NK-92 treated with Interleukin-12 subunit alpha and Interleukin-12 subunit beta, amount 100 ng/mL, for 24 hours (cell line): ENCODE results near the gene SPG11.
"Not testable (repeated sequence)": the region's sequence is repeated elsewhere in the genome, so short reads cannot be mapped to it uniquely, and the experiment has no call there.

Source experiments
- DNase-seq: peaks from one replicate; lab custom pipeline; 2025; lab: John Stamatoyannopoulos, UW

The SPG11 gene, protein sequence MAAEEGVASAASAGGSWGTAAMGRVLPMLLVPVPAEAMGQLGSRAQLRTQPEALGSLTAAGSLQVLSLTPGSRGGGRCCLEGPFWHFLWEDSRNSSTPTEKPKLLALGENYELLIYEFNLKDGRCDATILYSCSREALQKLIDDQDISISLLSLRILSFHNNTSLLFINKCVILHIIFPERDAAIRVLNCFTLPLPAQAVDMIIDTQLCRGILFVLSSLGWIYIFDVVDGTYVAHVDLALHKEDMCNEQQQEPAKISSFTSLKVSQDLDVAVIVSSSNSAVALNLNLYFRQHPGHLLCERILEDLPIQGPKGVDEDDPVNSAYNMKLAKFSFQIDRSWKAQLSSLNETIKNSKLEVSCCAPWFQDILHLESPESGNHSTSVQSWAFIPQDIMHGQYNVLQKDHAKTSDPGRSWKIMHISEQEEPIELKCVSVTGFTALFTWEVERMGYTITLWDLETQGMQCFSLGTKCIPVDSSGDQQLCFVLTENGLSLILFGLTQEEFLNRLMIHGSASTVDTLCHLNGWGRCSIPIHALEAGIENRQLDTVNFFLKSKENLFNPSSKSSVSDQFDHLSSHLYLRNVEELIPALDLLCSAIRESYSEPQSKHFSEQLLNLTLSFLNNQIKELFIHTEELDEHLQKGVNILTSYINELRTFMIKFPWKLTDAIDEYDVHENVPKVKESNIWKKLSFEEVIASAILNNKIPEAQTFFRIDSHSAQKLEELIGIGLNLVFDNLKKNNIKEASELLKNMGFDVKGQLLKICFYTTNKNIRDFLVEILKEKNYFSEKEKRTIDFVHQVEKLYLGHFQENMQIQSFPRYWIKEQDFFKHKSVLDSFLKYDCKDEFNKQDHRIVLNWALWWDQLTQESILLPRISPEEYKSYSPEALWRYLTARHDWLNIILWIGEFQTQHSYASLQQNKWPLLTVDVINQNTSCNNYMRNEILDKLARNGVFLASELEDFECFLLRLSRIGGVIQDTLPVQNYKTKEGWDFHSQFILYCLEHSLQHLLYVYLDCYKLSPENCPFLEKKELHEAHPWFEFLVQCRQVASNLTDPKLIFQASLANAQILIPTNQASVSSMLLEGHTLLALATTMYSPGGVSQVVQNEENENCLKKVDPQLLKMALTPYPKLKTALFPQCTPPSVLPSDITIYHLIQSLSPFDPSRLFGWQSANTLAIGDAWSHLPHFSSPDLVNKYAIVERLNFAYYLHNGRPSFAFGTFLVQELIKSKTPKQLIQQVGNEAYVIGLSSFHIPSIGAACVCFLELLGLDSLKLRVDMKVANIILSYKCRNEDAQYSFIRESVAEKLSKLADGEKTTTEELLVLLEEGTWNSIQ (N-terminal part only)

DNA sequence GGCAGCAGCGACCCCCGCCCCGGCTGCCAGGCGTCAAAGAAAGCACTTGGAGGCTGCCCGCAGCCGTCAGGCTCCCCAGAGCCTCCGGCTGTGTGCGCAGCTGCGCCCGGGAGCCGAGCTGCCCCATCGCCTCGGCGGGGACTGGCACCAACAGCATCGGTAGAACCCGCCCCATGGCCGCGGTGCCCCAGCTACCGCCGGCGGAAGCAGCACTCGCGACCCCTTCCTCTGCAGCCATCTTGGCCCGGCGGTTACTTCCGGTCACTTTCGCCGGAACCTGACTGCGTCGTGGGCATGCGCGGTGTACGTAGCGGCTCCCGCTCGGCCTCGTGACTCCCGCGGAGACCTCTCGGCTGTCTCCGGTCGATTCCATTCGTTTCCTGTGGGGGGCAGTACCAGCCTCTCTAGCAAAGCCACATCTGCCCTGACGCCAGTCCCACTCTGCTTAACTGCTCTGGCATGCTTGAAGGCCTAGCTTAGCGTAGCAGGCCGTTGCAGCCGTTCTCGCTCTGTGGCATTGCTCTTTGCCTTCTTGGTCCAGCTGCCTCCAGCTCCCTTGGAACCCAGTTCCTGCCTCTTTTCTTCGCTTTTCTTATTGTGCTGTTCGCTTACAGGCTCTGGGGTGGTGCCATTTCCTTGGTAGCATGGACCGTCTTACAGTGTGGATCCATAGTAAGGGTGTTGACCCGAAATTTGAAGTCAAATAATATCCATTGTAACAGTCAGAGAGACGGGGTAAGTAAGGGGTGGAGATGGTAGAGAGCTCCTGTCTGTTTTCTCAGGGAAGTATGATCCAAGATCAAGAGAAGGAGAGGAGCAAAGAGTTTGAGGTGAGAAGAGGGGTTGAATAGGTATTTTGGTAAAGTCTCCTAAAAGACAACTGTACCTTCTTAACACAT is at the start of gene SPG11:
TSS of gene SPG11 (minus strand) at position 253 of the 899 bp plus-strand sequence. CDS start at position 238, 15 bp downstream.
- DNase-seq: peak; percentile 99

DNA sequence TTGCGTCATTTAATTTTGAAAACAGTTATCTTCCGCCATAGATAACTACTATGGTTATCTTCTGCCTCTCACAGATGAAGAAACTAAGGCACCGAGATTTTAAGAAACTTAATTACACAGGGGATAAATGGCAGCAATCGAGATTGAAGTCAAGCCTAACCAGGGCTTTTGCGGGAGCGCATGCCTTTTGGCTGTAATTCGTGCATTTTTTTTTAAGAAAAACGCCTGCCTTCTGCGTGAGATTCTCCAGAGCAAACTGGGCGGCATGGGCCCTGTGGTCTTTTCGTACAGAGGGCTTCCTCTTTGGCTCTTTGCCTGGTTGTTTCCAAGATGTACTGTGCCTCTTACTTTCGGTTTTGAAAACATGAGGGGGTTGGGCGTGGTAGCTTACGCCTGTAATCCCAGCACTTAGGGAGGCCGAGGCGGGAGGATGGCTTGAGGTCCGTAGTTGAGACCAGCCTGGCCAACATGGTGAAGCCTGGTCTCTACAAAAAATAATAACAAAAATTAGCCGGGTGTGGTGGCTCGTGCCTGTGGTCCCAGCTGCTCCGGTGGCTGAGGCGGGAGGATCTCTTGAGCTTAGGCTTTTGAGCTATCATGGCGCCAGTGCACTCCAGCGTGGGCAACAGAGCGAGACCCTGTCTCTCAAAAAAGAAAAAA is 49.0 kb upstream of the SPG11 start:
- DNase-seq: no peak

DNA sequence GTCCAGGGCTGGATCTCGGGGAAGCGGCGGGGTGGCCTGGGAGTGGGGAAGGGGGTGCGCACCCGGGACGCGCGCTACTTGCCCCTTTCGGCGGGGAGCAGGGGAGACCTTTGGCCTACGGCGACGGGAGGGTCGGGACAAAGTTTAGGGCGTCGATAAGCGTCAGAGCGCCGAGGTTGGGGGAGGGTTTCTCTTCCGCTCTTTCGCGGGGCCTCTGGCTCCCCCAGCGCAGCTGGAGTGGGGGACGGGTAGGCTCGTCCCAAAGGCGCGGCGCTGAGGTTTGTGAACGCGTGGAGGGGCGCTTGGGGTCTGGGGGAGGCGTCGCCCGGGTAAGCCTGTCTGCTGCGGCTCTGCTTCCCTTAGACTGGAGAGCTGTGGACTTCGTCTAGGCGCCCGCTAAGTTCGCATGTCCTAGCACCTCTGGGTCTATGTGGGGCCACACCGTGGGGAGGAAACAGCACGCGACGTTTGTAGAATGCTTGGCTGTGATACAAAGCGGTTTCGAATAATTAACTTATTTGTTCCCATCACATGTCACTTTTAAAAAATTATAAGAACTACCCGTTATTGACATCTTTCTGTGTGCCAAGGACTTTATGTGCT is 48.4 kb upstream of the SPG11 start:
- DNase-seq: peak; percentile 73

DNA sequence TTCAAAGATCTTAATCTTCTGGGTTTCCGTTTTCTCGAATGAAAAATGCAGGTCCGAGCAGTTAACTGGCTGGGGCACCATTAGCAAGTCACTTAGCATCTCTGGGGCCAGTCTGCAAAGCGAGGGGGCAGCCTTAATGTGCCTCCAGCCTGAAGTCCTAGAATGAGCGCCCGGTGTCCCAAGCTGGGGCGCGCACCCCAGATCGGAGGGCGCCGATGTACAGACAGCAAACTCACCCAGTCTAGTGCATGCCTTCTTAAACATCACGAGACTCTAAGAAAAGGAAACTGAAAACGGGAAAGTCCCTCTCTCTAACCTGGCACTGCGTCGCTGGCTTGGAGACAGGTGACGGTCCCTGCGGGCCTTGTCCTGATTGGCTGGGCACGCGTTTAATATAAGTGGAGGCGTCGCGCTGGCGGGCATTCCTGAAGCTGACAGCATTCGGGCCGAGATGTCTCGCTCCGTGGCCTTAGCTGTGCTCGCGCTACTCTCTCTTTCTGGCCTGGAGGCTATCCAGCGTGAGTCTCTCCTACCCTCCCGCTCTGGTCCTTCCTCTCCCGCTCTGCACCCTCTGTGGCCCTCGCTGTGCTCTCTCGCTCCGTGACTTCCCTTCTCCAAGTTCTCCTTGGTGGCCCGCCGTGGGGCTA is 47.8 kb upstream of the SPG11 start, which contains the start of the genes B2M and PATL2:
TSS of gene B2M (plus strand) at position 422 of the 647 bp plus-strand sequence. CDS start at position 452, 30 bp downstream.
TSS of gene PATL2 (minus strand) at position 228 of the 647 bp plus-strand sequence. CDS start 34,833 bp downstream, outside the sequence.
- DNase-seq: peak; percentile 90

DNA sequence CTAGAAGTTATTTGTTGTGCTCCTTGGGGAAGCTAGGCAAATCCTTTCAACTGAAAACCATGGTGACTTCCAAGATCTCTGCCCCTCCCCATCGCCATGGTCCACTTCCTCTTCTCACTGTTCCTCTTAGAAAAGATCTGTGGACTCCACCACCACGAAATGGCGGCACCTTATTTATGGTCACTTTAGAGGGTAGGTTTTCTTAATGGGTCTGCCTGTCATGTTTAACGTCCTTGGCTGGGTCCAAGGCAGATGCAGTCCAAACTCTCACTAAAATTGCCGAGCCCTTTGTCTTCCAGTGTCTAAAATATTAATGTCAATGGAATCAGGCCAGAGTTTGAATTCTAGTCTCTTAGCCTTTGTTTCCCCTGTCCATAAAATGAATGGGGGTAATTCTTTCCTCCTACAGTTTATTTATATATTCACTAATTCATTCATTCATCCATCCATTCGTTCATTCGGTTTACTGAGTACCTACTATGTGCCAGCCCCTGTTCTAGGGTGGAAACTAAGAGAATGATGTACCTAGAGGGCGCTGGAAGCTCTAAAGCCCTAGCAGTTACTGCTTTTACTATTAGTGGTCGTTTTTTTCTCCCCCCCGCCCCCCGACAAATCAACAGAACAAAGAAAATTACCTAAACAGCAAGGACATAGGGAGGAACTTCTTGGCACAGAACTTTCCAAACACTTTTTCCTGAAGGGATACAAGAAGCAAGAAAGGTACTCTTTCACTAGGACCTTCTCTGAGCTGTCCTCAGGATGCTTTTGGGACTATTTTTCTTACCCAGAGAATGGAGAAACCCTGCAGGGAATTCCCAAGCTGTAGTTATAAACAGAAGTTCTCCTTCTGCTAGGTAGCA is 47.0 kb upstream of the SPG11 start:
- DNase-seq: no peak

DNA sequence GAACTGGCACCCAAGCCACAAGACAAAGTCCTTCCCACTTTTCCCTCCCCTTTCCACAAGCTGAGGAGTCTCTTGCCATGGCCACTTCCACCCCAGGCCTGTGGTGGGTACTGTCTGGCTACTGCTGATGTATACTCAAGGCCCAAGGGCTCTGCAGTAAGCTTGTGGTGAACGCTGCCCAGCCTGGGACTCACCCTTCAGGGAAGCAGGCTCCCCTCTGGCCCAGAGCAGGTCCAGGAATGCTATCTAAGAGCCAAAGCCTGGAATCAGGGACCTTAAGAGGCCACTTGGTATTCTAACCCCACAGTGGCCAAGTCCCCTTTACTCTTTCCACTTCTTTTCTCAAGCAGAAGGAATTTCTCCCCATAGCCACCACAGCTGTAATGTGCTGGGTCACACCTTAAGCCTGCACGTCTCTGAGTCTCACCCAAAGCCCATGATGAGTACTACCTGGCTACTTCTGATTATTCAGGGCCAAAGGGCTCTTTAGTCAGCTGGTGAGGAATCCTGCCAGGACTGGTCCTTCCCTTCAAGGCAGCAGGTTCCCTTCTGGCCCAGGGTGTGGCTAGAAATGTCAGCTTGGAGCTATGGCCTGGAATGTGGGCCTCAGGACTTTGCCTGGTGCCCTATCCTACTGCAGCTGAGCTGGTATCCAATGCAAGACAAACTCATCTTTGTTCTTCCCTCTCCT is 43.6 kb upstream of the SPG11 start:
- DNase-seq: no peak

DNA sequence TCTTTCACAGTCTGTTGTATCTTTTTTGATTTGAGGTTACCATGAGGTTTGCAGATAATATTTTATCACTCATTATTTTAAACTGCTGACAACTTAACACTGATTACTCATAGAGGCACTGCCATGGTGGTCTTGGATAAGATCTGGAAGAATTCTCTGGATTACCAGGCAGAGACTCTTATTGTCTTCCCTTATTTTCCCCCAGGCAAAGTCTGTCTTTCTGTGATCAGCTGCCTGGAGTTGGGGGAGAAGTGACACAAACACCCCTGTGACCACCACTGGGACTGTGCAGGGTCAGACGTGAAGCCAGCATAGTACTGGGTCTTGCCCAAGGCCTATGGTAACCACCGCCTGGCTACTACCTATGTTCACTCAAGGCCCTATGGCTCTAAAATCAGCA is 42.9 kb upstream of the SPG11 start:
- DNase-seq: no peak

DNA sequence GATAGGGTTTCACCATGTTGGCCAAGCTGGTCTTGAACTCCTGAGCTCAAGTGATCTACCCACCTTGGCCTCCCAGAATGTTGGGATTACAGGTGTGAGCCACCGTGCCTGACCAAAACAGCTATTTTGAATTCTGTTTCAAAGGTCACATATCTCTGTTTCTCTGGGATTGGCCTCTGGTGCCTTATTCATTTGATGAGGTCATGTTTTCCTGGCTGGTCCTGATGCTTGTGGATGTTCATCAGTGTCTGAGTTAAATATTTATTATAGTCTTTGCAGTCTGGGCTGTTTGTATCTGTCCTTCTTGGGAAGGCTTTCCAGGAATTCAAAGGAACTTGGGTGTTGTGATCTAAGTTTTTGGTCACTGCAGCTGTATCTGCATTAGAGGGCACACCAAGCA is 42.5 kb upstream of the SPG11 start:
- no peak for DNase-seq

DNA sequence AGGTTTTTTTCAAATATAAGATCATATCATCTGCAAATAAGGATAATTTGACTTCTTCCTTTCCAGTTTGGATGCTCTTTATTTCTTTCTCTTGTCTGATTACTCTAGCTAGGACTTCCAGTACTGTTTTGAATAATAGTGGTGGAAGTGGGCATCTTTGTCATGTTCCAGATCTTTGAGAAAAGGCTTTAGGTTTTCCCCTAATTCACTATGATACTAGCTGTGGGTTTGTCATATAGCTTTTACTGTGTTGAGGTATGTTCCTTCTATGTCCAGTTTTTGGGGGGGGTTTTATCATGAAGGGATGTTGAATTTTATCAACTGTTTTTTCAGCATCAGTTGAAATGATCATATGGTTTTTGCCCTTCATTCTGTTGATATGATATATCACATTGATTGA is 37.2 kb upstream of the SPG11 start:
- not testable (repeated sequence) for DNase-seq

DNA sequence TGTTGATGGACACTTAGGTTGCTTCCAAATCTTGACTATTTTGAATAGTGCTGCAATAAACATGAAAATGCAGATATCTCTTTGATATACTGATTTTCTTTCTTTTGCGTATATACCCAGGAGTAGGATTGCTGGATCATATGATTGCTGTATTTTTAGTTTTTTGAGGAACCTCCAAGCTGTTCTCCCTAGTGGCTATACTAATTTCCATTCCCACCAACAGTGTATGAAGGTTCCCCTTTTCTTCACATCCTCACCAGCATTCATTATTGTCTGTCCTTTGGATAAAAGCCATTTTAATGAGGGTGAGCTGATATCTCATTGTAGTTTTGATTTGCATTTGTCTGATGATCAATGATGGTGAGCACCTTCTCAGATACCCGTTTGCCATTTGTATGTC is 35.2 kb upstream of the SPG11 start:
- DNase-seq: no peak

DNA sequence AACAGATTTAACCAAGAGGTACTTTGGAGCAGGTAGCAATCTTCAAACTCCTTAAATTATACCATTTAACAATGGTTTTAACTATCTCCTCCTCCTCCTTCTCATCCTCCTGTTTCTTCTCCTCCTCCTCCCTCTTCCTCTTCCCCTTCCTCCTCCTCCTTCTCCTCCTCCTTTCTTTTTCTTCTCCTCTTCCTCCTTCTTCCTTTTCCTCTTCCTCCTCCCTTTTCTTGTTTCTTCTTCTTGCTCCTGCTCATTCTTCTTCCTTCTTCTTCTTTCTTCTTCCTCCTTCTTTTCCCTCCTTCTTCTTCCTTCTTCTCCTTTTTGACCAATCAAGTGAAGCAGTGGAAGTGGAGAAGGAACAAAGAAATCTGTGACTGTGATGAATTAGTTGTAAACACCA is 33.6 kb upstream of the SPG11 start:
- no peak for DNase-seq

DNA sequence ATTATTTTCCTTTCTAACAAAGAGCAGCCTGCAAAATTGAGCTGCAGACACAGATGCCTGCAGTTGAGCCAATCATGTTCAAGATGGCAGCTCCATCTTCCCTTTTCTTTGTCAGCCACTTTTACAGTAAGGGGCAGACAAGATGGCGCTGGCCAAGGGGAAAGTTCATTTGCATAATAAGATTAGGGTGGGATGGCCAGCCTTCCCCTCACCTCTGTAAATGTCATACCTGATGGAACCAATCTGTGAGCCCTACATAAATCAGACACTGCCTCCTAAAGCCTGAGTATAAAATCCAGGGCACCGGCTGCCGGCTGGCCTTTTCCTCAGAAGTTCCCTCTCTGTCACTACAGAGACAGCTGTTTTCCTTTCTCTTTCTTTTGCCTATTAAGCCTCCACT is 31.8 kb upstream of the SPG11 start:
- no peak for DNase-seq

DNA sequence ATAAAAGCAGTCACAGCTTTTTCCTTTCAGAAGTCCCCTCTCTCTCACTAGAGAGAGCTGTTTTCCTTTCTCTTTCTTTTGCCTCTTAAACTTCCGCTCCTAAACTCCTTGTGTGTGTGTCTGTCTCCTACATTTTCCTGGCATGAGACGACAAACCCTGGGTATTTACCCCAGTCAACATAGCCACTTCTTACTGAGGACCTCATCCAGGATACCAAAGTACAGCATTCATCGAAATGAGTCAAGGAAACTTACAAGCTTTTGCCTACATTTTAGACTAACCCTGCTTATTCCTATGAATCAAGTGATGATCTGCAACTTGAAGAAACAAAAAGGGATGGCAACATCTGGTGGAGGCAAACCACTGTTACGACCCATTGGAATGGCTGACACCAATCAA is 31.0 kb upstream of the SPG11 start:
- no peak for DNase-seq

DNA sequence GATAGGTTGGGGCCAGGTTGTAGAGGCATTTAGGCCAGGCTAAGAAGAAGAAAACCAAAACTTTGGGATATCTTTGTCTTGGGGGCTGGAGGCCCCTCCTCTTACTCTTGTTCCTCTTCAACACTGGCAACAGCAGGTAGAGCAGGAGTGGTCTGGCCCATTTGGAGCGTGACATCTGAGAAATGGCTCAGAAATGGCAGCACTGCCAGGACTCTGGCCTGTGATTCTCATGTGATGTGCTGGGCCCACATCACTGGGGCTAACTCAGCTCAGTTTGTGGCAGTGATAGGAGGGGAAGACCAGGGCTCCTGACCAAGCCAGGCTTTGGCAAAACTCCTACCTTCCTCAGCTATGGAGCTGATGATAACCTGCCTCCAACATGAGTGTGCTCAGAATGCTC is 29.2 kb upstream of the SPG11 start:
- no peak for DNase-seq

DNA sequence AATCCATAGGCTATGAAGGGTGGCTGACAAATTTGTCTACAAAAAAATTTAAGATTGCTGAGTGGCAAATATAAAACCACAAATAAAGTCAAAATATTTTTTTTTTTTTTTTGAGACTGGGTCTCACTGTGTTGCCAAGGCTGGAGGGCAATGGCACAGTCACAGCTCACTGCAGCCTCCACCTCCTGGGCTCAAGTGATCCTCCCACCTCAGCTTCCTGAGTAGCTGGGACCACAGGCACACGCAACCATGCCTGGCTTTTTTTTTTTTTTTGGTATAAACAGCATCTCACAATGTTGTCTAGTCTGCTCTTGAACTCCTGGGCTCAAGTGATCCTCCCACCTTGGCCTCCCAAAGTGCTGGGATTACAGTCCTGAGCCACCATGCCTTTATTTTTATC is 26.8 kb upstream of the SPG11 start:
- DNase-seq: not testable (repeated sequence)

DNA sequence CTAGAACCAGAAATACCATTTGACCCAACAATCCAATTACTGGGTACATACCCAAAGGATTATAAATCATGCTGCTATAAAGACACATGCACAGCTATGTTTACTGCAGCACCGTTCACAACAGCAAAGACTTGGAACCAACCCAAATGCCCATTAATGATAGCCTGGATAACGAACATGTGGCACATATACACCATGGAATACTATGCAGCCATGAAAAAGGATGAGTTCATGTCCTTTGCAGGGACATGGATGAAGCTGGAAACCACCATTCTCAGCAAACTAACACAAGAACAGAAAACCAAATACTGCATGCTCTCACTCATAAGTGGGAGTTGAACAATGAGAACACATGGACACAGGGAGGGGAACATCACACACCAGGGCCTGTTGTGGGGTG is 25.9 kb upstream of the SPG11 start:
- not testable (repeated sequence) for DNase-seq

DNA sequence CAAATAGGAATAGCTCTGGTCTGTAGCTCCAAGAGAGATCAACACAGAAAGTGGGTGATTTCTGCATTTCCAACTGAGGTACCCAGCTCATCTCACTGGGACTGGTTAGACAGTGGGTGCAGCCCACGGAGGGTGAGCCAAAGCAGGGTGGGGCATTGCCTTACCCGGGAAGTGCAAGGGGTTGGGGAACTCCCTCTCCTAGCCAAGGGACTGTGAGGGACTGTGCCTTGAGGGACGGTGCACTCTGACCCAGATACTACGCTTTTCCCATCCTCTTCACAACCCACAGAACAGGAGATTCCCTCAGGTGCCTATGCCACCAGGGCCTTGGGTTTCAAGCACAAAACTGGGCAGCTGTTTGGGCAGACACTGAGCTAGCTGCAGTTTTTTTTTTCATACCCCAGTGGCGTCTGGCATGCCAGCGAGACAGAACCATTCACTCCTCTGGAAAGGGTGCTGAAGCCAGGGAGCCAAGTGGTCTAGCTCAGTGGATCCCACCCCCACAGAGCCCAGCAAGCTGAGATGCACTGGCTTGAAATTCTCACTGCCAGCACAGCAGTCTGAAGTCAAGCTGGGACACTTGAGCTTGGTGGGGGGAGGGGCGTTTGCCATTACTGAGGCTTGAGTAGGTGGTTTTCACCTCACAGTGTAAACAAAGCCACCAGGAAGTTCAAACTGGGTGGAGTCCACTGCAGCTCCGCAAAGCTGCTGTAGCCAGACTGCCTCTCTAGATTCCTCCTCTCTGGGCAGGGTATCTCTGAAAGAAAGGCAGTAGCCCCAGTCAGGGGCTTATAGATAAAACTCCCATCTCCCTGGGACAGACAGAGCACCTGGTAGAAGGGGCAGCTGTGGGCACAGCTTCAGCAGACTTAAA is 19.6 kb upstream of the SPG11 start:
- DNase-seq: peak; percentile 86
